DOHH2 (cell line): ENCODE data around the gene PPP4R4.

ENCODE experiments used
- H3F3A ChIP-seq: fragments of 200-600 bp; sonication (generic), shearing (Covaris generic); 2 replicates; pipeline ENCODE4 v1.6.0; 2016; ENCODE audit warnings: antibody characterized with exemption, mild to moderate bottlenecking; ENCODE audit not compliant: control insufficient read depth, insufficient read depth
- H3K27ac ChIP-seq: fragments of 200-600 bp; sonication (generic); 2 replicates; pipeline ENCODE4 v1.5.1; 2014; ENCODE audit warnings: low read depth, mild to moderate bottlenecking, low read length, moderate library complexity
- H3K27me3 ChIP-seq: fragments of 200-600 bp; sonication (generic); 2 replicates; pipeline ENCODE4 v1.6.1; 2014; ENCODE audit warnings: mild to moderate bottlenecking, low read length, mixed read lengths; ENCODE audit not compliant: control insufficient read depth
- H3K36me3 ChIP-seq: fragments of 200-600 bp; sonication (generic); 2 replicates; pipeline ENCODE4 v1.6.1; 2014; ENCODE audit warnings: mild to moderate bottlenecking, low read length, moderate library complexity, mixed read lengths; ENCODE audit not compliant: control insufficient read depth
- H3K4me1 ChIP-seq: fragments of 200-600 bp; sonication (generic); 2 replicates; pipeline ENCODE4 v1.6.1; 2014; ENCODE audit warnings: mild to moderate bottlenecking, low read length, mixed read lengths; ENCODE audit not compliant: control insufficient read depth
- H3K4me2 ChIP-seq: fragments of 200-600 bp; sonication (generic); 2 replicates; pipeline ENCODE4 v1.6.0; 2014; ENCODE audit warnings: mild to moderate bottlenecking, low read length, moderate library complexity
- H3K4me3 ChIP-seq: fragments of 200-600 bp; sonication (generic); 2 replicates; pipeline ENCODE4 v1.5.1; 2014; ENCODE audit warnings: mild to moderate bottlenecking, low read length, mixed read lengths
- H3K79me2 ChIP-seq: fragments of 200-600 bp; sonication (generic); 2 replicates; pipeline ENCODE4 v1.6.1; 2014; ENCODE audit warnings: mild to moderate bottlenecking, low read length, mixed read lengths; ENCODE audit not compliant: control insufficient read depth
- H3K9me2 ChIP-seq: fragments of 200-600 bp; sonication (generic); replicated peaks from 2 replicates; pipeline ENCODE4 v1.6.1; 2014; ENCODE audit warnings: mild to moderate bottlenecking, low read length, mixed read lengths; ENCODE audit not compliant: control insufficient read depth
- H3K9me3 ChIP-seq: fragments of 200-600 bp; sonication (generic); 2 replicates; pipeline ENCODE4 v1.6.1; 2014; ENCODE audit warnings: antibody characterized with exemption, low read length, mixed read lengths; ENCODE audit not compliant: control insufficient read depth, insufficient read depth
- H4K20me1 ChIP-seq: fragments of 200-600 bp; sonication (generic); 2 replicates; pipeline ENCODE4 v1.6.0; 2014; ENCODE audit warnings: low read depth, mild to moderate bottlenecking, antibody characterized with exemption, low read length, moderate library complexity; ENCODE audit not compliant: control insufficient read depth, insufficient read depth
- EZH2phosphoT487 ChIP-seq: fragments of 200-600 bp; sonication (generic); IDR thresholded peaks from 2 replicates; pipeline ENCODE4 v1.6.1; 2017; ENCODE audit warnings: borderline replicate concordance, mild to moderate bottlenecking, antibody characterized with exemption, low read length, moderate library complexity, mixed read lengths
- TF ChIP-seq, protein P1 (sequence below): fragments of 200-600 bp; sonication (generic); IDR thresholded peaks from one replicate; pipeline ENCODE4 v1.5.1; 2014; ENCODE audit warnings: antibody characterized with exemption, mild to moderate bottlenecking, low read depth, low read length; ENCODE audit not compliant: poor library complexity, severe bottlenecking

PPP4R4 gene

DNA sequence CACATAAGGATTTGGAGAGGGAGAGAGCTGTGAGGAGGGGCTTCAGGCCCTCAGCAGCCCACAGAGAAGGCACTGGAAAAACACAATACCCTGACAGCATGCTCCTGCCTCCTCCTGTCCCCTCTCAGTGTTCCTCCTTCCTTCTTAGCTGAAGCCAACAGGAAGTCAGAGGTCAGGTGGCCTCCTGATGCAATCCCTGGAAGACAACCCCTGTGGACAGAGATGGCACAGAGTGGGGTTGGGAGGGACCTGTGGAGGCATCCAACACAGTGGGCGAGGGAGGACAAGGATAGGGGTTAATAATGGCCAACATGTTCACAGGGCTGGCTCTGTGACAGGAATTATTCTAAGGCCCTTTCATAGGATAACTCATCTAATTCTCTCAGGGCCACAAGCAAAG lies 29.4 kb upstream of the PPP4R4 start:
- H3F3A ChIP-seq: no peaks in the 10 kb centered on the region
- no peaks in the 10 kb centered on the region for H3K9me3 ChIP-seq
- H3K27me3 ChIP-seq: no peaks in the 10 kb centered on the region
- no peaks in the 10 kb centered on the region for H4K20me1 ChIP-seq
- no peak overlapping the region for H3K4me2 ChIP-seq
- H3K79me2 ChIP-seq: no peaks in the 10 kb centered on the region
- no peaks in the 10 kb centered on the region for H3K9me2 ChIP-seq
- no peak for TF ChIP-seq EZH2phosphoT487
- TF ChIP-seq, protein P1, sequence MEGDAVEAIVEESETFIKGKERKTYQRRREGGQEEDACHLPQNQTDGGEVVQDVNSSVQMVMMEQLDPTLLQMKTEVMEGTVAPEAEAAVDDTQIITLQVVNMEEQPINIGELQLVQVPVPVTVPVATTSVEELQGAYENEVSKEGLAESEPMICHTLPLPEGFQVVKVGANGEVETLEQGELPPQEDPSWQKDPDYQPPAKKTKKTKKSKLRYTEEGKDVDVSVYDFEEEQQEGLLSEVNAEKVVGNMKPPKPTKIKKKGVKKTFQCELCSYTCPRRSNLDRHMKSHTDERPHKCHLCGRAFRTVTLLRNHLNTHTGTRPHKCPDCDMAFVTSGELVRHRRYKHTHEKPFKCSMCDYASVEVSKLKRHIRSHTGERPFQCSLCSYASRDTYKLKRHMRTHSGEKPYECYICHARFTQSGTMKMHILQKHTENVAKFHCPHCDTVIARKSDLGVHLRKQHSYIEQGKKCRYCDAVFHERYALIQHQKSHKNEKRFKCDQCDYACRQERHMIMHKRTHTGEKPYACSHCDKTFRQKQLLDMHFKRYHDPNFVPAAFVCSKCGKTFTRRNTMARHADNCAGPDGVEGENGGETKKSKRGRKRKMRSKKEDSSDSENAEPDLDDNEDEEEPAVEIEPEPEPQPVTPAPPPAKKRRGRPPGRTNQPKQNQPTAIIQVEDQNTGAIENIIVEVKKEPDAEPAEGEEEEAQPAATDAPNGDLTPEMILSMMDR: no peak
- H3K4me3 ChIP-seq: no peak overlapping the region
- peaks cover 13% of the 10 kb centered on the region for H3K4me1 ChIP-seq
- no peaks in the 10 kb centered on the region for H3K36me3 ChIP-seq
- no peak overlapping the region for H3K27ac ChIP-seq

DNA sequence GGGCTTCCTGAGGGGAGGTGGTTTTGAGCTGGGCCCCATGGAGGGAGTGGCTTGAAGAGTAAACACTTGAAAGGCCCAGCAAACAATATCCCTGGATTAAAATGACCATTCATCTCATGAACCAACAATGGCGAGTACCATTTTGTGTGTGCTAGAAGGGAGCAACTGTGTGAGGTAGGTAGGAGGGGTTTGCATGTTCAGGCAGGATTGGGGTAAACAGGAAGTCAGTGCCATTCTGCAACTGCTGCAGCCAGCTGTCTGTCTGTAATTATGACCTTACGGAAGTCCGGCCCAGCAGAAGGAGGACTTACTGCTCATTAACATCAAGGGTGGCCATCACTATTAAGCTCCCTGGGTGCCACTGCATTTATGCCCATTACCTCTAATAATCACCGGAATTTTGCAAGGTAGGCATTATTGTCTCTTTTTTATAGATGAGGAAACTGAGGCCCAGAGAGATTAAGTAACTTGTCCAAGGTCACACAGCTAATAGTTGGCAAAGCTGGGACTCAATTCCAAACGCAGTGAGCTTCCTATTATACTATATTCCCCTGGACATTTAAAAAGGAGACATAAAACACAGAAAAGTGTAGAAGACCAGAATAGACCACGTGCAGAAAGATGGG lies 28.1 kb upstream of the PPP4R4 start:
- H3F3A ChIP-seq: no peaks in the 10 kb centered on the region
- H3K79me2 ChIP-seq: no peaks in the 10 kb centered on the region

DNA sequence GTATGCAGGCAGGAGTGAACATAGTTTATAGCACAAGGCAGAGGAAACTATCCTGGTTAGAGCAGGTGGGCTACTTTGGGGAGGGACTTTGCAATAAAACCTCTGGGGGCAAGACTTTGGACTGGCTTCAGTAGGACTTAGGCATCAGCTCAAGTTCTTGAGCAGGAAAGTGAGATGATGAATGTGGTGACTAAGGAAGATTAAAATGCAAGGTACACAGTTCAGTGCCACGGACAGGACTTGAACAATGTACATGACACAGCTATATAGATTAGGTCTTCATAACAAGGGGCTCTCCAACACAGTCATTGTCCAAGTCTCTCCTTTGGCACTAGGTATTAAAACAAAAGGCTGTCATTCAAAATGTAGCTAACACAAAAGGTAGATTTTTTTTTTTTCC lies 21.4 kb upstream of the PPP4R4 start:
- H3F3A ChIP-seq: no peaks in the 10 kb centered on the region
- peaks cover 7% of the 10 kb centered on the region; the same call in 1 of the 2 replicates for H3K27me3 ChIP-seq
- H3K9me2 ChIP-seq: no peaks in the 10 kb centered on the region
- no peaks in the 10 kb centered on the region for H3K4me1 ChIP-seq
- no peaks in the 10 kb centered on the region for H4K20me1 ChIP-seq
- no peak overlapping the region for H3K4me2 ChIP-seq
- H3K79me2 ChIP-seq: no peaks in the 10 kb centered on the region
- no peak overlapping the region for H3K4me3 ChIP-seq
- TF ChIP-seq EZH2phosphoT487: no peak
- TF ChIP-seq, protein P1: no peak
- no peaks in the 10 kb centered on the region for H3K9me3 ChIP-seq
- no peaks in the 10 kb centered on the region for H3K36me3 ChIP-seq
- H3K27ac ChIP-seq: no peak overlapping the region

More for the DNA sequence above, 28.1 kb upstream of the PPP4R4 start:
- Histone ChIP-seq H4K20me1 (no peaks in the 10 kb centered on the region), H3K4me3 (no peak overlapping the region), H3K27me3 (no peaks in the 10 kb centered on the region), H3K27ac (no peak overlapping the region), H3K9me2 (no peaks in the 10 kb centered on the region), H3K9me3 (no peaks in the 10 kb centered on the region), H3K36me3 (no peaks in the 10 kb centered on the region), H3K4me2 (no peak overlapping the region), H3K4me1 (peaks cover 13% of the 10 kb centered on the region)
- TF ChIP-seq, protein P1: no peak
- TF ChIP-seq EZH2phosphoT487: no peak
